ENCODE results near the gene GM2A.
"Not testable (repeated sequence)": the region's sequence is repeated elsewhere in the genome, so short reads cannot be mapped to it uniquely, and the experiment has no call there.

GM2A gene

DNA sequence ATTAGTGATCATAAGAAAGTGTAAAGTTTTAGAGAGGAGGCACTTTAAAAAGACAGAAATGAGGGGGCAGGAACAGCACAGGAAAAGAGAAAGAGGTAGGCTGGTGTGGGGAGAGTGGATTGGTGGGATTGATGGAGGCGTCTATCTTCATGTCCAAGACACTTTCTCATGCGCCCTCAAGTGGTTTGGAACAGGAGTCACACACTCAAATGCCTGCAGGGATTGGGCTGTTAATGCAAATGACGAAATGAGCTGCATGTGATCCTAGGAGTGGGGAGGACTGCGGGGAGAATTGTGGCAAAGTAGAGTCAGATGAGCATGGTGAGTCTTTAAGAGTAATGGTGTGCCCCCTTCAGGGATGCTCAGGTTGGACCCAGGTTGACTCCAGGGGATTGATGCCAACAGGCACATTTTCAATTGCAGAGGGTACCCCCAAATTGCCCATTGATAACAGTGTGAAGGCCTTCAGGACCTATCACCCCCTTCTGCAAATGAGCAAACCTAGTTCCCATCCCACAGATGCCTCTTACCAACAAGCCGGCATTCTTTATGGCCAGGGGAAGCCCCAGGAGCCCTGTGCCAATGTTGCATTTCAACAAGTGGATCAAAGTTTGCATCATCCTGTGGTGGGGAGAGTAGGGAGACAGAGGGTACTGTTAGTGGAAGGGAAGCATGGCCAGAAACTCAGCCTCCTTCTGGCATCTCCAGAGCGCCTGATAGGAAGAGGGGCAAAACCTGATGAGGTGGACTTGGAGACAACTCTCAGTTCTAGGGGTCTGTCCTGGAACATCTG lies 45.3 kb downstream of the GM2A start:
- DNase-seq, result no peak
- Mint-ChIP-seq H3K4me1 (ENCODE audit: low read depth) (no peaks in the 10 kb centered on the region), H3K9me3 (no peaks in the 10 kb centered on the region), H3K27me3 (peaks cover 28% of the 10 kb centered on the region), H3K27ac (no peak overlapping the region), H3K4me3 (no peak overlapping the region), H3K36me3 (ENCODE audit: low read depth) (no peaks in the 10 kb centered on the region)

GRCh38 chr5:151303666-151304065 lies 50.7 kb downstream of the GM2A start, which contains the start of gene SLC36A3:
Gene SLC36A3 (minus strand): TSS chr5:151303766. CDS start chr5:151303354, 412 bp downstream.
- Mint-ChIP-seq H3K27ac (no peak within 1 kb of the TSS), H3K4me3 (no peak within 1 kb of the TSS), H3K36me3 (ENCODE audit: low read depth) (no peaks in the 10 kb centered on the region), H3K27me3 (peaks cover 34% of the 10 kb centered on the region), H3K4me1 (ENCODE audit: low read depth) (no peaks in the 10 kb centered on the region), H3K9me3 (no peaks in the 10 kb centered on the region)
- no peak for DNase-seq

DNA sequence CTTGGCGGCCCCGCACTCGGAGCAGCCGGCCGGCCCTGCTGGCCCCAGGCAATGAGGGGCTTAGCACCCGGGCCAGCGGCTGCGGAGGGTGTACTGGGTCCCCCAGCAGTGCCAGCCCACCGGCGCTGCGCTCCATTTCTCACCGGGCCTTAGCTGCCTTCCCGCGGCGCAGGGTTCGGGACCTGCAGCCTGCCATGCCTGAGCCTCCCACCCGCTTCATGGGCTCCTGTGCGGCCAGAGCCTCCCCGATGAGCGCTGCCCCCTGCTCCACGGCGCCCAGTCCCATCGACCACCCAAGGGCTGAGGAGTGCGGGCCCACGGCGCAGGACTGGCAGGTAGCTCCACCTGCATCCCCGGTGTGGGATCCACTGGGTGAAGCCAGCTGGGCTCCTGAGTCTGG lies 56.3 kb downstream of the GM2A start:
- DNase-seq; H3K36me3 Mint-ChIP-seq (ENCODE audit: low read depth); H3K4me3 Mint-ChIP-seq; H3K27ac Mint-ChIP-seq; H3K4me1 Mint-ChIP-seq (ENCODE audit: low read depth): not testable (repeated sequence)
- peaks cover 11% of the 10 kb centered on the region for H3K9me3 Mint-ChIP-seq
- H3K27me3 Mint-ChIP-seq, result peaks cover 18% of the 10 kb centered on the region

- not testable (repeated sequence) for H3K36me3 Mint-ChIP-seq (ENCODE audit: low read depth); H3K27ac Mint-ChIP-seq; H3K4me3 Mint-ChIP-seq; H3K4me1 Mint-ChIP-seq (ENCODE audit: low read depth); DNase-seq
- Mint-ChIP-seq H3K9me3 (peaks cover 11% of the 10 kb centered on the region), H3K27me3 (peaks cover 21% of the 10 kb centered on the region)
Observed at GRCh38 chr5:151309821-151310220, 56.8 kb downstream of the GM2A start.

GRCh38 chr5:151310932-151311331 lies 57.9 kb downstream of the GM2A start:
- H3K36me3 Mint-ChIP-seq (ENCODE audit: low read depth), result no peaks in the 10 kb centered on the region
- H3K9me3 Mint-ChIP-seq, result peaks cover 11% of the 10 kb centered on the region
- peaks cover 20% of the 10 kb centered on the region for H3K27me3 Mint-ChIP-seq
- H3K4me1 Mint-ChIP-seq (ENCODE audit: low read depth), result no peaks in the 10 kb centered on the region
- H3K27ac Mint-ChIP-seq, result no peak overlapping the region
- DNase-seq, result no peak
- no peak overlapping the region for H3K4me3 Mint-ChIP-seq

GRCh38 chr5:151312756-151313324 lies 59.9 kb downstream of the GM2A start:
- DNase-seq, result no peak
- Mint-ChIP-seq H3K4me1 (ENCODE audit: low read depth) (no peaks in the 10 kb centered on the region), H3K27me3 (peaks cover 20% of the 10 kb centered on the region), H3K4me3 (no peak overlapping the region), H3K27ac (no peak overlapping the region), H3K9me3 (peaks cover 11% of the 10 kb centered on the region), H3K36me3 (ENCODE audit: low read depth) (no peaks in the 10 kb centered on the region)

- DNase-seq, result no peak
- H3K9me3 Mint-ChIP-seq, result peaks cover 11% of the 10 kb centered on the region
- peaks cover 20% of the 10 kb centered on the region for H3K27me3 Mint-ChIP-seq
- H3K4me3 Mint-ChIP-seq, result no peak overlapping the region
- H3K4me1 Mint-ChIP-seq (ENCODE audit: low read depth), result no peaks in the 10 kb centered on the region
- no peak overlapping the region for H3K27ac Mint-ChIP-seq
- H3K36me3 Mint-ChIP-seq (ENCODE audit: low read depth), result no peaks in the 10 kb centered on the region
Observed at GRCh38 chr5:151313357-151313756, 60.4 kb downstream of the GM2A start.

DNA sequence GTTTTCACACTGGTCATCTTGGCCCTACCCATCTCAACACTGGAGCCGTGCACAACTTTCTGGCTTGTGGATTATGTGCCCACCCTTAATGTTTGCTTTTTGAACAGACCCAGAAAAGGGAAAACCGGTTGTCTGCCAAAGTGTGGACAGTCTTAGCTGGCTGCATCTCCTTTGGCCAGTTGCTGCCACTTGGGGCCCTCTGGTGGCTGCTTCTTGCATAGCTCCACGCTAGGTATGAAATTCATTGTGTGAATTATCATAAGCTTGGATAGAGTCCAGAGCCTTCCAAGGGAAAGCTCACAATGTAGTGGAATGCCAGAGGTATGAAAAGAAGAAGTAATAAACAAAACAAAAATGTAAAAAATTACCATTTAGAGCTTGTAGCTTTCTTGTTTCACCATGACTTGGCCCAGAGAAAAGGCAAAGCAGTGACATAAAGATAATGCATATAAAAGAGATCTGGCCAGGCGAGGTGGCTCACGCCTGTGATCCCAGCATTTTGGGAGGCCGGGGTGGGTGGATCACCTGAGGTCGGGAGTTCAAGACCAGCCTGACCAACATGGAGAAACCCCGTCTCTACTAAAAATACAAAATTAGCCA lies 63.1 kb downstream of the GM2A start:
- no peak overlapping the region for H3K27ac Mint-ChIP-seq
- H3K36me3 Mint-ChIP-seq (ENCODE audit: low read depth), result no peaks in the 10 kb centered on the region
- peak; percentile 62 for DNase-seq
- H3K4me1 Mint-ChIP-seq (ENCODE audit: low read depth), result no peaks in the 10 kb centered on the region
- no peak overlapping the region for H3K4me3 Mint-ChIP-seq
- peaks cover 5% of the 10 kb centered on the region for H3K9me3 Mint-ChIP-seq
- H3K27me3 Mint-ChIP-seq, result peaks cover 15% of the 10 kb centered on the region

DNA sequence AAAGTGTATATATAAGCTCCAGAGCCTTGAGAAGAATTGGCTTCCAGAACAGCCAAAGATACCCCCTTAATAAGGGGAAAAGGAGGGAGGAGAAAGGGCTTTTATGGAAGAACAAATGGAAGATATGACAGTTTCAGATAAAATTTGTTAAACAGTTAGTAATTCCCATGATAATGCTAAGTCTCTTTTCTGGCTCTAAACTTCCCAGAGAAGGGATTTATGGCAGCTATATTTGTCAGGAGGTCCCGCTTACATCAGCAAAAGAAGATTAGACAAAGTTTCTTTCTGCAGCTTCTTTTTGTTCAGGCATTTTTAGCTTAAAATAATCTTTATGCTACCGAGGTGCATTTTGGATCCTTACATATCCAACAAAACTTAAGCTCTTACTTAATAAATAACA lies 64.9 kb downstream of the GM2A start:
- H3K27me3 Mint-ChIP-seq, result peaks cover 12% of the 10 kb centered on the region
- H3K4me1 Mint-ChIP-seq (ENCODE audit: low read depth), result no peaks in the 10 kb centered on the region
- no peaks in the 10 kb centered on the region for H3K36me3 Mint-ChIP-seq (ENCODE audit: low read depth)
- H3K27ac Mint-ChIP-seq, result no peak overlapping the region
- no peak for DNase-seq
- H3K9me3 Mint-ChIP-seq, result no peaks in the 10 kb centered on the region
- H3K4me3 Mint-ChIP-seq, result no peak overlapping the region

DNA sequence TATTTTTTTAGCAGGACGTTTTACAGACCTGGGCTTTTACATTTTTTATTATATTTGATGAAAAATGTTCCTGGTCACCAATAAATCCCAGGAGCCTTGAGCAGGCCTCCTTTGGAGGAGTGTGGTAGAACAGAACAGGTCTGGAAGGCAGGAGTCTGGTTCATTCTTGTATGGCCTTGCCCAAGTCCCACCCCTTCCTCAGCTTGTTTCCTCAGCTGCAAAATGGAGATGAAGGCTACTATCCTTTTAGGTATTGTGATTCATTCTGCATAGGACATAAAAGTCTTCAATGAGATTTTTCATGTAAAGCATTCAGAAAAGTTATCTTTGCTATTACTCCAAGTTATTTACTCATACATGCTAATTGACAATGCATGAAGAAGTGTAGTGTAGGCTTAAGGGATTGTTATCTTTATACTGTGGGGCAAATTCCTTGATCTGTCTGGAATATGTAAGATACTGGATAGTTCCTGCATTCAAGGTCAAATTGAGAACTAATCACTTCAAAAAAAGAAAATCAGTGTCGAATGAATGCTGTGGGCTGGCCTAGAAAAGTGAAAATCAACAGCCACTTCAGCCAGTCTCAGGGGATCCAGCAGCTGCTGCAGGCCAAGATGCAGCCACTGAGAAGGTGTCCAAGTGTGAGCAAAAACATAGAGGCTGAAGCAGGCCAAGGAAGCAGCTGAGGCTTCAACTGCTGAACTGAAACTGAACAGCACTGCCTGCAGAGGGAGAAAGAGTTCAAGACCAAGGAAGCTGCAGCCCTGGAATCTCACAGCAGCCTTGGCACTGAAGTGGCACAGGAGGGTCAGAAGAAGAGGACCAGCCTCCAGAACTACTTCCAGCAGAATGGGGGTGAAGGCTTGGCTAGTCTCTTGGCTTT lies 66.1 kb downstream of the GM2A start:
- peaks cover 13% of the 10 kb centered on the region for H3K27me3 Mint-ChIP-seq
- no peak overlapping the region for H3K27ac Mint-ChIP-seq
- H3K4me1 Mint-ChIP-seq (ENCODE audit: low read depth), result no peaks in the 10 kb centered on the region
- H3K4me3 Mint-ChIP-seq, result no peak overlapping the region
- H3K9me3 Mint-ChIP-seq, result no peaks in the 10 kb centered on the region
- no peaks in the 10 kb centered on the region for H3K36me3 Mint-ChIP-seq (ENCODE audit: low read depth)
- no peak for DNase-seq

Data from activated T-cell treated with anti-CD3 and anti-CD28 coated beads, Interleukin-2, amount 50 U/mL, for 24 hours (primary cell).